WTC11 (cell line): ENCODE data around the gene SLAMF7. TPM values are rescaled to one million over a fixed set of nuclear protein-coding genes. Genes with fewer than 3 reads are reported as not detected.

ENCODE experiments used
- ATAC-seq: fragments of 200-7000 bp; cut with Tn5 transposase; 2 replicates; pipeline ENCODE4 v1.10.0; 2021; ENCODE audit warnings: mild to moderate bottlenecking, moderate library complexity
- CTCF ChIA-PET: fragments of 300-600 bp; sonication (Branson Sonifier 250); formaldehyde crosslinking; loops from one replicate; lab custom pipeline; 2021; ENCODE audit warnings: antibody characterized with exemption; lab: Charles Lee
- POLR2A ChIA-PET: fragments of 350-600 bp; sonication (Branson Sonifier 250); formaldehyde crosslinking; loops from one replicate; lab custom pipeline; 2021; ENCODE audit warnings: antibody characterized with exemption; lab: Charles Lee
- DNase-seq: peaks from one replicate; pipeline ENCODE4 v3.0.0; 2021; ENCODE audit warnings: low spot score
- H3K27ac Mint-ChIP-seq: 2 replicates; pipeline ENCODE4 v1.8.0; 2021; ENCODE audit warnings: mixed read lengths
- H3K27me3 Mint-ChIP-seq: 2 replicates; pipeline ENCODE4 v1.8.0; 2021; ENCODE audit warnings: low read depth, mild to moderate bottlenecking, moderate library complexity, mixed read lengths
- H3K36me3 Mint-ChIP-seq: 2 replicates; pipeline ENCODE4 v1.8.0; 2021; ENCODE audit warnings: mixed read lengths
- H3K4me1 Mint-ChIP-seq: 2 replicates; pipeline ENCODE4 v1.8.0; 2022; ENCODE audit warnings: mixed read lengths
- H3K4me3 Mint-ChIP-seq: 2 replicates; pipeline ENCODE4 v1.8.0; 2021; ENCODE audit warnings: mild to moderate bottlenecking, moderate library complexity, mixed read lengths
- H3K9me3 Mint-ChIP-seq: 2 replicates; pipeline ENCODE4 v1.8.0; 2021; ENCODE audit warnings: mixed read lengths
- ATF1 ChIP-seq: sonication (generic); formaldehyde crosslinking; IDR thresholded peaks from 2 replicates; pipeline ENCODE4 v1.8.1; 2023; ENCODE audit warnings: mild to moderate bottlenecking, moderate library complexity, missing genetic modification reagents
- ETV6 ChIP-seq: sonication (generic); formaldehyde crosslinking; IDR thresholded peaks from 2 replicates; pipeline ENCODE4 v1.8.1; 2022; ENCODE audit warnings: mild to moderate bottlenecking, missing genetic modification reagents
- GRHL2 ChIP-seq: fragments of 250-450 bp; sonication (Bioruptor Pico); IDR thresholded peaks from 2 replicates; pipeline ENCODE4 v1.8.0; 2022; ENCODE audit warnings: mild to moderate bottlenecking, moderate library complexity; ENCODE audit not compliant: insufficient replicate concordance, severe bottlenecking
- KAT7 ChIP-seq: sonication (generic); formaldehyde crosslinking; IDR thresholded peaks from 2 replicates; pipeline ENCODE4 v1.8.1; 2023; ENCODE audit warnings: missing genetic modification reagents, mild to moderate bottlenecking, borderline replicate concordance
- MXD4 ChIP-seq: fragments of 250-450 bp; sonication (Bioruptor Pico); IDR thresholded peaks from 2 replicates; pipeline ENCODE4 v1.8.0; 2021; ENCODE audit warnings: mild to moderate bottlenecking, moderate library complexity, borderline replicate concordance
- NR2C2 ChIP-seq: sonication (generic); formaldehyde crosslinking; IDR thresholded peaks from 2 replicates; pipeline ENCODE4 v1.8.0; 2022; ENCODE audit warnings: mild to moderate bottlenecking, missing genetic modification reagents
- NR3C1 ChIP-seq: sonication (generic); formaldehyde crosslinking; conservative IDR thresholded peaks from 2 replicates; pipeline ENCODE4 v1.8.1; 2023; ENCODE audit warnings: low read depth, mild to moderate bottlenecking, missing genetic modification reagents
- TEAD1 ChIP-seq: sonication (generic); formaldehyde crosslinking; IDR thresholded peaks from 2 replicates; pipeline ENCODE4 v1.8.0; 2022; ENCODE audit warnings: mild to moderate bottlenecking, missing genetic modification reagents
- total RNA-seq: library from RNA; stranded (reverse); gene quantifications from 3 replicates; pipeline ENCODE4 v1.2.3, GENCODE V29; 2021
- TF ChIP-seq, protein P1 (sequence below): fragments of 250-450 bp; sonication (Bioruptor Pico); conservative IDR thresholded peaks from 2 replicates; pipeline ENCODE4 v1.9.0; 2021; ENCODE audit warnings: mild to moderate bottlenecking
- TF ChIP-seq, protein P2 (sequence below): sonication (generic); formaldehyde crosslinking; IDR thresholded peaks from 2 replicates; pipeline ENCODE4 v1.8.0; 2022; ENCODE audit warnings: mild to moderate bottlenecking, missing genetic modification reagents
- TF ChIP-seq, protein P3 (sequence below): sonication (generic); formaldehyde crosslinking; IDR thresholded peaks from 2 replicates; pipeline ENCODE4 v1.8.1; 2023; ENCODE audit warnings: mild to moderate bottlenecking, missing genetic modification reagents, moderate library complexity
- TF ChIP-seq, protein P4 (sequence below): sonication (generic); formaldehyde crosslinking; conservative IDR thresholded peaks from 2 replicates; pipeline ENCODE4 v1.8.1; 2023; ENCODE audit warnings: mild to moderate bottlenecking, low read depth, missing genetic modification reagents, moderate library complexity
- TF ChIP-seq, protein P5 (sequence below): sonication (generic); formaldehyde crosslinking; IDR thresholded peaks from 2 replicates; pipeline ENCODE4 v1.8.1; 2022; ENCODE audit warnings: low read depth, mild to moderate bottlenecking, moderate library complexity, missing genetic modification reagents, borderline replicate concordance
- TF ChIP-seq, protein P6 (sequence below): fragments of 250-450 bp; sonication (Bioruptor Pico); IDR thresholded peaks from 2 replicates; pipeline ENCODE4 v1.8.0; 2021; ENCODE audit warnings: mild to moderate bottlenecking
- TF ChIP-seq, protein P7 (sequence below): sonication (generic); formaldehyde crosslinking; IDR thresholded peaks from 2 replicates; pipeline ENCODE4 v1.8.1; 2023; ENCODE audit warnings: mild to moderate bottlenecking, missing genetic modification reagents, borderline replicate concordance
- TF ChIP-seq, protein P8 (sequence below): sonication (generic); formaldehyde crosslinking; IDR thresholded peaks from 2 replicates; pipeline ENCODE4 v1.8.1; 2023; ENCODE audit warnings: mild to moderate bottlenecking, missing genetic modification reagents

SLAMF7 gene
- total RNA-seq, 1 experiment from 2014 or later, result 0.15 TPM

DNA sequence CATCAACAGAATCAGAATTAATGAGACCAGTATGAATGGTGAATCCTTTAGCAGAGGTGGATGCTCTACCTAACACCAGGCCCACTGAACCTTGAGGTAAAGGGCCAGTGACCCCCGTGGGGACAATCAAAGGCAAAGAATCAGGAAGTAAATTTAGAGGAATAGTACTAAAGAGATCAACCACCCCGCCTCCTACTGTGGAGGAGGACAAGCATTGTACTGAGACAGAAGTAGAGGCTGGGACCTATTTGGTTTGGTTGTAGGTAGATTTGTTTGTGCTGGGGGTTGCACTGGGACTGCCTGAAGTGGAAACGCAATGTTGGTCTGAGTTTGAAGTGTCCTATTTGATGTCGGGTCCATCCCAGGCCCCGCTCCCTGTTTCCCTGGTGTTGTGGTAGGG lies 36.9 kb upstream of the SLAMF7 start:
- CTCF ChIA-PET, result no interaction called here
- POLR2A ChIA-PET, result no interaction called here
- no peak for DNase-seq

DNA sequence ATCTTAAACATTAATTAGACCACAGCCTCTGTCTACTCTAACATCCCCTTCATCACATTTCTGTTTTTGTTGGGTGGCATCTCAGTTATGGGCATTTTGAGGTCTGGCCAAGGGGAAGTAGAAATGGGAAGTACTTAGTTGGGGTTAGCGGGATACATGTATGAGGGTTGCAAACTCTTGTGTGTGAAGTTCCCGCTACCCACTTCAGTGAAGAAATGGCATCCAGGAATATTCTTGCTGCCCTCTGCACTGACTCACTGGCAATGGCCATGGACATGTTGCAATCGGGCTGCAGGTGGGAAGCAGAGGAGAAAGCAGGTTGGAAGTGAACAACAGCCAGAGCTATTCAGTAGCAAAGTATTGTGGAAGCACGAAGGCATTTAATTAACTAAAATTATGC lies 34.8 kb upstream of the SLAMF7 start:
- no peak overlapping the region for H3K27ac Mint-ChIP-seq
- H3K4me3 Mint-ChIP-seq, result no peak overlapping the region
- no peaks in the 10 kb centered on the region for H3K27me3 Mint-ChIP-seq
- H3K36me3 Mint-ChIP-seq, result no peaks in the 10 kb centered on the region
- ChIA-PET POLR2A (no interaction called here), CTCF (interaction anchor here (0.9 kb wide), 1 partner anchor 23 kb away, joined by 5 read pairs; no protein-coding TSS in a partner anchor)
- ATAC-seq (no peak), DNase-seq (no peak)
- H3K9me3 Mint-ChIP-seq, result no peaks in the 10 kb centered on the region
- peaks cover 21% of the 10 kb centered on the region for H3K4me1 Mint-ChIP-seq
- TF ChIP-seq, protein P1, sequence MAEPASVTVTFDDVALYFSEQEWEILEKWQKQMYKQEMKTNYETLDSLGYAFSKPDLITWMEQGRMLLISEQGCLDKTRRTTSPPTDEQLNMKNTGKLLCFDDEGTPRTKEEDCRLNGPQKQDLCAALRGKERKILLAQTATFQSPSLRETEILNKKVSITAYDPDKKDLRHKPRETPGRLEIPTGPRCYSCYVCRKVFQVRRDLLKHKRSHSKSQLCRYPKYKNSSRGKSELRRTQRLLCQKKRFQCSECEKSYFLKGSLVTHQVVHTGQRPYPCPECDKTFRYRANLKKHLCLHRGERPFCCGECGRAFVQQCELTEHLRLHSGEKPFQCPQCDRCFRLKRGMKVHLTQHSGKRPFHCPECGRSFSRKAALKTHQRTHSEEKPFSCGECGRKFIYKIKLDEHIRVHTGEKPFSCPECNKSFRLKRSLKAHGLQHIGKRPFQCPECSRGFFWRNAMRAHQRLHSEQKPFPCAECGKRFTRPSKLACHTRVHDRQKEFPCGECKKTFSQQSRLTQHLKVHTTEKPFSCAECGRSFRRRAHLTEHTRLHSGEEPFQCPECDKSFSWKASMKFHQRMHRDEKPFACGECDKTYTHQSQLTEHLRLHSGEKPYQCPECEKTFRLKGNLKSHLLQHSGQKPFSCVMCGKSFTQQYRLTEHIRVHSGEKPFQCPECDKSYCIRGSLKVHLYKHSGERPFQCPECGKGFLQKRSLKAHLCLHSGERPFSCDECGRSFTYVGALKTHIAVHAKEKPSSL (CRISPR knock-in tag), result no peak
- TF ChIP-seq MXD4 (CRISPR knock-in tag) (no peak), ETV6 (CRISPR knock-in tag) (no peak), NR3C1 (CRISPR knock-in tag) (no peak), KAT7 (no peak), GRHL2 (CRISPR knock-in tag) (no peak)
- TF ChIP-seq, protein P2, sequence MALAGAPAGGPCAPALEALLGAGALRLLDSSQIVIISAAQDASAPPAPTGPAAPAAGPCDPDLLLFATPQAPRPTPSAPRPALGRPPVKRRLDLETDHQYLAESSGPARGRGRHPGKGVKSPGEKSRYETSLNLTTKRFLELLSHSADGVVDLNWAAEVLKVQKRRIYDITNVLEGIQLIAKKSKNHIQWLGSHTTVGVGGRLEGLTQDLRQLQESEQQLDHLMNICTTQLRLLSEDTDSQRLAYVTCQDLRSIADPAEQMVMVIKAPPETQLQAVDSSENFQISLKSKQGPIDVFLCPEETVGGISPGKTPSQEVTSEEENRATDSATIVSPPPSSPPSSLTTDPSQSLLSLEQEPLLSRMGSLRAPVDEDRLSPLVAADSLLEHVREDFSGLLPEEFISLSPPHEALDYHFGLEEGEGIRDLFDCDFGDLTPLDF (CRISPR knock-in tag), result no peak
- TF ChIP-seq, protein P3, sequence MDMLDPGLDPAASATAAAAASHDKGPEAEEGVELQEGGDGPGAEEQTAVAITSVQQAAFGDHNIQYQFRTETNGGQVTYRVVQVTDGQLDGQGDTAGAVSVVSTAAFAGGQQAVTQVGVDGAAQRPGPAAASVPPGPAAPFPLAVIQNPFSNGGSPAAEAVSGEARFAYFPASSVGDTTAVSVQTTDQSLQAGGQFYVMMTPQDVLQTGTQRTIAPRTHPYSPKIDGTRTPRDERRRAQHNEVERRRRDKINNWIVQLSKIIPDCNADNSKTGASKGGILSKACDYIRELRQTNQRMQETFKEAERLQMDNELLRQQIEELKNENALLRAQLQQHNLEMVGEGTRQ (CRISPR knock-in tag), result no peak
- TF ChIP-seq, protein P4, sequence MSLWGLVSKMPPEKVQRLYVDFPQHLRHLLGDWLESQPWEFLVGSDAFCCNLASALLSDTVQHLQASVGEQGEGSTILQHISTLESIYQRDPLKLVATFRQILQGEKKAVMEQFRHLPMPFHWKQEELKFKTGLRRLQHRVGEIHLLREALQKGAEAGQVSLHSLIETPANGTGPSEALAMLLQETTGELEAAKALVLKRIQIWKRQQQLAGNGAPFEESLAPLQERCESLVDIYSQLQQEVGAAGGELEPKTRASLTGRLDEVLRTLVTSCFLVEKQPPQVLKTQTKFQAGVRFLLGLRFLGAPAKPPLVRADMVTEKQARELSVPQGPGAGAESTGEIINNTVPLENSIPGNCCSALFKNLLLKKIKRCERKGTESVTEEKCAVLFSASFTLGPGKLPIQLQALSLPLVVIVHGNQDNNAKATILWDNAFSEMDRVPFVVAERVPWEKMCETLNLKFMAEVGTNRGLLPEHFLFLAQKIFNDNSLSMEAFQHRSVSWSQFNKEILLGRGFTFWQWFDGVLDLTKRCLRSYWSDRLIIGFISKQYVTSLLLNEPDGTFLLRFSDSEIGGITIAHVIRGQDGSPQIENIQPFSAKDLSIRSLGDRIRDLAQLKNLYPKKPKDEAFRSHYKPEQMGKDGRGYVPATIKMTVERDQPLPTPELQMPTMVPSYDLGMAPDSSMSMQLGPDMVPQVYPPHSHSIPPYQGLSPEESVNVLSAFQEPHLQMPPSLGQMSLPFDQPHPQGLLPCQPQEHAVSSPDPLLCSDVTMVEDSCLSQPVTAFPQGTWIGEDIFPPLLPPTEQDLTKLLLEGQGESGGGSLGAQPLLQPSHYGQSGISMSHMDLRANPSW, result no peak
- TF ChIP-seq, protein P5, sequence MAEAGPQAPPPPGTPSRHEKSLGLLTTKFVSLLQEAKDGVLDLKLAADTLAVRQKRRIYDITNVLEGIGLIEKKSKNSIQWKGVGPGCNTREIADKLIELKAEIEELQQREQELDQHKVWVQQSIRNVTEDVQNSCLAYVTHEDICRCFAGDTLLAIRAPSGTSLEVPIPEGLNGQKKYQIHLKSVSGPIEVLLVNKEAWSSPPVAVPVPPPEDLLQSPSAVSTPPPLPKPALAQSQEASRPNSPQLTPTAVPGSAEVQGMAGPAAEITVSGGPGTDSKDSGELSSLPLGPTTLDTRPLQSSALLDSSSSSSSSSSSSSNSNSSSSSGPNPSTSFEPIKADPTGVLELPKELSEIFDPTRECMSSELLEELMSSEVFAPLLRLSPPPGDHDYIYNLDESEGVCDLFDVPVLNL (CRISPR knock-in tag), result no peak
- TF ChIP-seq, protein P6, sequence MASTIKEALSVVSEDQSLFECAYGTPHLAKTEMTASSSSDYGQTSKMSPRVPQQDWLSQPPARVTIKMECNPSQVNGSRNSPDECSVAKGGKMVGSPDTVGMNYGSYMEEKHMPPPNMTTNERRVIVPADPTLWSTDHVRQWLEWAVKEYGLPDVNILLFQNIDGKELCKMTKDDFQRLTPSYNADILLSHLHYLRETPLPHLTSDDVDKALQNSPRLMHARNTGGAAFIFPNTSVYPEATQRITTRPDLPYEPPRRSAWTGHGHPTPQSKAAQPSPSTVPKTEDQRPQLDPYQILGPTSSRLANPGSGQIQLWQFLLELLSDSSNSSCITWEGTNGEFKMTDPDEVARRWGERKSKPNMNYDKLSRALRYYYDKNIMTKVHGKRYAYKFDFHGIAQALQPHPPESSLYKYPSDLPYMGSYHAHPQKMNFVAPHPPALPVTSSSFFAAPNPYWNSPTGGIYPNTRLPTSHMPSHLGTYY (CRISPR knock-in tag), result no peak

More for the DNA sequence above, 36.9 kb upstream of the SLAMF7 start:
- Mint-ChIP-seq H3K4me1 (peaks cover 22% of the 10 kb centered on the region), H3K27me3 (no peaks in the 10 kb centered on the region), H3K4me3 (no peak overlapping the region), H3K27ac (no peak overlapping the region), H3K9me3 (no peaks in the 10 kb centered on the region), H3K36me3 (no peaks in the 10 kb centered on the region)
- TF ChIP-seq ATF1 (CRISPR knock-in tag) (no peak), NR2C2 (CRISPR knock-in tag) (no peak), TEAD1 (CRISPR knock-in tag) (no peak)
- TF ChIP-seq, protein P7, sequence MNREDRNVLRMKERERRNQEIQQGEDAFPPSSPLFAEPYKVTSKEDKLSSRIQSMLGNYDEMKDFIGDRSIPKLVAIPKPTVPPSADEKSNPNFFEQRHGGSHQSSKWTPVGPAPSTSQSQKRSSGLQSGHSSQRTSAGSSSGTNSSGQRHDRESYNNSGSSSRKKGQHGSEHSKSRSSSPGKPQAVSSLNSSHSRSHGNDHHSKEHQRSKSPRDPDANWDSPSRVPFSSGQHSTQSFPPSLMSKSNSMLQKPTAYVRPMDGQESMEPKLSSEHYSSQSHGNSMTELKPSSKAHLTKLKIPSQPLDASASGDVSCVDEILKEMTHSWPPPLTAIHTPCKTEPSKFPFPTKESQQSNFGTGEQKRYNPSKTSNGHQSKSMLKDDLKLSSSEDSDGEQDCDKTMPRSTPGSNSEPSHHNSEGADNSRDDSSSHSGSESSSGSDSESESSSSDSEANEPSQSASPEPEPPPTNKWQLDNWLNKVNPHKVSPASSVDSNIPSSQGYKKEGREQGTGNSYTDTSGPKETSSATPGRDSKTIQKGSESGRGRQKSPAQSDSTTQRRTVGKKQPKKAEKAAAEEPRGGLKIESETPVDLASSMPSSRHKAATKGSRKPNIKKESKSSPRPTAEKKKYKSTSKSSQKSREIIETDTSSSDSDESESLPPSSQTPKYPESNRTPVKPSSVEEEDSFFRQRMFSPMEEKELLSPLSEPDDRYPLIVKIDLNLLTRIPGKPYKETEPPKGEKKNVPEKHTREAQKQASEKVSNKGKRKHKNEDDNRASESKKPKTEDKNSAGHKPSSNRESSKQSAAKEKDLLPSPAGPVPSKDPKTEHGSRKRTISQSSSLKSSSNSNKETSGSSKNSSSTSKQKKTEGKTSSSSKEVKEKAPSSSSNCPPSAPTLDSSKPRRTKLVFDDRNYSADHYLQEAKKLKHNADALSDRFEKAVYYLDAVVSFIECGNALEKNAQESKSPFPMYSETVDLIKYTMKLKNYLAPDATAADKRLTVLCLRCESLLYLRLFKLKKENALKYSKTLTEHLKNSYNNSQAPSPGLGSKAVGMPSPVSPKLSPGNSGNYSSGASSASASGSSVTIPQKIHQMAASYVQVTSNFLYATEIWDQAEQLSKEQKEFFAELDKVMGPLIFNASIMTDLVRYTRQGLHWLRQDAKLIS (CRISPR knock-in tag), result no peak
- TF ChIP-seq, protein P8, sequence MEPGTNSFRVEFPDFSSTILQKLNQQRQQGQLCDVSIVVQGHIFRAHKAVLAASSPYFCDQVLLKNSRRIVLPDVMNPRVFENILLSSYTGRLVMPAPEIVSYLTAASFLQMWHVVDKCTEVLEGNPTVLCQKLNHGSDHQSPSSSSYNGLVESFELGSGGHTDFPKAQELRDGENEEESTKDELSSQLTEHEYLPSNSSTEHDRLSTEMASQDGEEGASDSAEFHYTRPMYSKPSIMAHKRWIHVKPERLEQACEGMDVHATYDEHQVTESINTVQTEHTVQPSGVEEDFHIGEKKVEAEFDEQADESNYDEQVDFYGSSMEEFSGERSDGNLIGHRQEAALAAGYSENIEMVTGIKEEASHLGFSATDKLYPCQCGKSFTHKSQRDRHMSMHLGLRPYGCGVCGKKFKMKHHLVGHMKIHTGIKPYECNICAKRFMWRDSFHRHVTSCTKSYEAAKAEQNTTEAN, result no peak
- ATAC-seq, result no peak
